Hepatocyte (in vitro differentiated cells): Measurements from ENCODE around the gene OST4. TPM values are rescaled to one million over a fixed set of nuclear protein-coding genes. Genes with fewer than 3 reads are reported as not detected.

Source experiments
- DNase-seq: peaks from one replicate; pipeline ENCODE4 v3.0.0-alpha.2; 2016; ENCODE audit warnings: low spot score
- H2AFZ ChIP-seq: fragments of 200-600 bp; sonication (generic); 2 replicates; pipeline ENCODE4 v1.6.0; 2016; ENCODE audit warnings: antibody characterized with exemption, mild to moderate bottlenecking
- H3K27ac ChIP-seq: fragments of 200-600 bp; sonication (generic); 2 replicates; pipeline ENCODE4 v1.5.1; 2016; ENCODE audit warnings: mild to moderate bottlenecking
- H3K27me3 ChIP-seq: fragments of 200-600 bp; sonication (generic); 2 replicates; pipeline ENCODE4 v1.6.1; 2016
- H3K36me3 ChIP-seq: fragments of 200-600 bp; sonication (generic); replicated peaks from 2 replicates; pipeline ENCODE4 v1.5.1; 2016; ENCODE audit warnings: low read depth; ENCODE audit not compliant: insufficient read depth
- H3K4me1 ChIP-seq: fragments of 200-600 bp; sonication (generic); 2 replicates; pipeline ENCODE4 v1.5.1; 2016; ENCODE audit warnings: mild to moderate bottlenecking, moderate library complexity; ENCODE audit not compliant: insufficient read depth
- H3K4me2 ChIP-seq: fragments of 200-600 bp; sonication (generic); 2 replicates; pipeline ENCODE4 v1.6.0; 2016
- H3K4me3 ChIP-seq: fragments of 200-600 bp; sonication (generic); 2 replicates; pipeline ENCODE4 v1.5.1; 2016; ENCODE audit warnings: mild to moderate bottlenecking
- H3K79me2 ChIP-seq: fragments of 200-600 bp; sonication (generic); 2 replicates; pipeline ENCODE4 v1.6.0; 2017; ENCODE audit warnings: mild to moderate bottlenecking
- H3K9me2 ChIP-seq: fragments of 200-600 bp; sonication (generic); replicated peaks from 2 replicates; pipeline ENCODE4 v1.6.0; 2017; ENCODE audit warnings: mild to moderate bottlenecking; ENCODE audit not compliant: insufficient read depth
- H3K9me3 ChIP-seq: fragments of 200-600 bp; sonication (generic); 2 replicates; pipeline ENCODE4 v1.5.1; 2016; ENCODE audit warnings: low read depth, mild to moderate bottlenecking
- H4K20me1 ChIP-seq: fragments of 200-600 bp; sonication (generic); 2 replicates; pipeline ENCODE4 v1.6.0; 2016; ENCODE audit warnings: mild to moderate bottlenecking; ENCODE audit not compliant: insufficient read depth, poor library complexity, severe bottlenecking
- EZH2 ChIP-seq: fragments of 200-600 bp; sonication (generic); IDR thresholded peaks from 2 replicates; pipeline ENCODE4 v1.6.1; 2016; ENCODE audit warnings: antibody characterized with exemption, mild to moderate bottlenecking, borderline replicate concordance
- EZH2phosphoT487 ChIP-seq: fragments of 200-600 bp; sonication (generic); IDR thresholded peaks from one replicate; pipeline ENCODE4 v1.6.1; 2018; ENCODE audit warnings: antibody characterized with exemption, mild to moderate bottlenecking, low read depth, moderate library complexity; ENCODE audit not compliant: unreplicated experiment, severe bottlenecking
- WGBS: methylation state at CpG from one replicate; pipeline ENCODE4 v1.1.6; 2016; ENCODE audit warnings: low lambda C conversion rate; ENCODE audit errors: missing lambda C conversion rate; 5-methylcytosine and 5-hydroxymethylcytosine counted together
- polyA plus RNA-seq: library from polyadenylated mRNA; unstranded; fragments of >200 nt; fragmentation: Nextera tagmentation; extraction: Ambion mirVana; gene quantifications from 2 replicates; pipeline ENCODE4 v1.2.1, GENCODE V29; 2016
- total RNA-seq: library from RNA; depleted of rRNA; stranded (reverse); fragments of >200 nt; gene quantifications from 2 replicates; pipeline ENCODE4 v1.2.3, GENCODE V29; 2014
- TF ChIP-seq, protein P1 (sequence below): fragments of 200-600 bp; sonication (generic); IDR thresholded peaks from 2 replicates; pipeline ENCODE4 v1.5.1; 2016; ENCODE audit warnings: antibody characterized with exemption, mild to moderate bottlenecking; ENCODE audit not compliant: poor library complexity

OST4 gene
- total and polyA plus RNA-seq, 2 experiments from 2014 or later, result 364 to 839 TPM

- Histone ChIP-seq H2AFZ (peak within 1 kb of the TSS; percentile 51), H3K36me3 (no peaks in the 10 kb centered on the region), H3K9me2 (no peaks in the 10 kb centered on the region), H3K4me2 (peak within 1 kb of the TSS; percentile 83), H3K27ac (peak within 1 kb of the TSS; percentile 91), H3K4me3 (peak within 1 kb of the TSS; percentile 85), H4K20me1 (no peaks in the 10 kb centered on the region), H3K4me1 (peaks cover 12% of the 10 kb centered on the region), H3K9me3 (no peaks in the 10 kb centered on the region), H3K79me2 (no peaks in the 10 kb centered on the region), H3K27me3 (no peaks in the 10 kb centered on the region)
- DNase-seq, result peak; percentile 96
- WGBS, result under 1% methylated on average over 49 of the region's 67 CpGs
- TF ChIP-seq EZH2 (no peak), EZH2phosphoT487 (no peak)
- TF ChIP-seq, protein P1, sequence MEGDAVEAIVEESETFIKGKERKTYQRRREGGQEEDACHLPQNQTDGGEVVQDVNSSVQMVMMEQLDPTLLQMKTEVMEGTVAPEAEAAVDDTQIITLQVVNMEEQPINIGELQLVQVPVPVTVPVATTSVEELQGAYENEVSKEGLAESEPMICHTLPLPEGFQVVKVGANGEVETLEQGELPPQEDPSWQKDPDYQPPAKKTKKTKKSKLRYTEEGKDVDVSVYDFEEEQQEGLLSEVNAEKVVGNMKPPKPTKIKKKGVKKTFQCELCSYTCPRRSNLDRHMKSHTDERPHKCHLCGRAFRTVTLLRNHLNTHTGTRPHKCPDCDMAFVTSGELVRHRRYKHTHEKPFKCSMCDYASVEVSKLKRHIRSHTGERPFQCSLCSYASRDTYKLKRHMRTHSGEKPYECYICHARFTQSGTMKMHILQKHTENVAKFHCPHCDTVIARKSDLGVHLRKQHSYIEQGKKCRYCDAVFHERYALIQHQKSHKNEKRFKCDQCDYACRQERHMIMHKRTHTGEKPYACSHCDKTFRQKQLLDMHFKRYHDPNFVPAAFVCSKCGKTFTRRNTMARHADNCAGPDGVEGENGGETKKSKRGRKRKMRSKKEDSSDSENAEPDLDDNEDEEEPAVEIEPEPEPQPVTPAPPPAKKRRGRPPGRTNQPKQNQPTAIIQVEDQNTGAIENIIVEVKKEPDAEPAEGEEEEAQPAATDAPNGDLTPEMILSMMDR, result no peak
Measured at GRCh38 chr2:27050996-27051901, 20.2 kb downstream of the OST4 start, which contains the start of gene AGBL5. TSS of gene AGBL5 (plus strand) at chr2:27051668. CDS start at chr2:27052959, 1,291 bp downstream.

DNA sequence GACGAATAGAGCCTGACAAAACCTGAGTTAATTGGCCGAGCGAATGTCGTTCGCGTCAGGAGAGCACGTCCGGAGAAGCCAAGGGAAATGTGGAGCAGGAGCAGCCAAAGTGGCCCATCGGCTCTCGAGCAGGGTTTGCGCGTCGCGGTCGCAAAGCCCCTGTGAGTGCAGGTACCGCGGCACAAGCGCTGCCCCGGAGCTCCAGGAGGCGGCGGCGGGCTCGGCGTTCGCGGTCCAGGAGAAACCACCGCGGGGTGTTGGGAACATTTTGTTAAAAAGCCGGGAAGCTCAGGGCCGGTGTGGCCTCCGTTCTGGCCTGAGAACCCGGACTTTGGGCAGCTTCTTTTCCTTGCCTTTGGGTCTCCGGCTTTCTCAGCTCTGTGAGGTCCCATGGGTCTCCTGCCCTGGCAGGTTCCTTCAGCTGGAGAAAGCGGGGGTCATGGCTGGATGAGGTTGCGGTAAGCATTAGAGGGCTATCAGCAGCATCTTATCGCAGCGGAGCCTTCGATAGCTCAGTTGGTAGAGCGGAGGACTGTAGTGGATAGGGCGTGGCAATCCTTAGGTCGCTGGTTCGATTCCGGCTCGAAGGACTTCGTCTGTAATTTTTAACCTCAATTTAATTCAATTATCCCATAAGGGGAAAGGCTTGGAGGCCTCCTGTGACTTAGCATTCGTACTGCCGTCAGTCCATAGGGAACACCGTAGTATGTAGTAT, 21.0 kb downstream of the OST4 start:
- WGBS, result 1% methylated on average over 48 of the region's 48 CpGs
- H2AFZ ChIP-seq, result peak overlapping the region; percentile 51
- H3K9me2 ChIP-seq, result no peaks in the 10 kb centered on the region

DNA sequence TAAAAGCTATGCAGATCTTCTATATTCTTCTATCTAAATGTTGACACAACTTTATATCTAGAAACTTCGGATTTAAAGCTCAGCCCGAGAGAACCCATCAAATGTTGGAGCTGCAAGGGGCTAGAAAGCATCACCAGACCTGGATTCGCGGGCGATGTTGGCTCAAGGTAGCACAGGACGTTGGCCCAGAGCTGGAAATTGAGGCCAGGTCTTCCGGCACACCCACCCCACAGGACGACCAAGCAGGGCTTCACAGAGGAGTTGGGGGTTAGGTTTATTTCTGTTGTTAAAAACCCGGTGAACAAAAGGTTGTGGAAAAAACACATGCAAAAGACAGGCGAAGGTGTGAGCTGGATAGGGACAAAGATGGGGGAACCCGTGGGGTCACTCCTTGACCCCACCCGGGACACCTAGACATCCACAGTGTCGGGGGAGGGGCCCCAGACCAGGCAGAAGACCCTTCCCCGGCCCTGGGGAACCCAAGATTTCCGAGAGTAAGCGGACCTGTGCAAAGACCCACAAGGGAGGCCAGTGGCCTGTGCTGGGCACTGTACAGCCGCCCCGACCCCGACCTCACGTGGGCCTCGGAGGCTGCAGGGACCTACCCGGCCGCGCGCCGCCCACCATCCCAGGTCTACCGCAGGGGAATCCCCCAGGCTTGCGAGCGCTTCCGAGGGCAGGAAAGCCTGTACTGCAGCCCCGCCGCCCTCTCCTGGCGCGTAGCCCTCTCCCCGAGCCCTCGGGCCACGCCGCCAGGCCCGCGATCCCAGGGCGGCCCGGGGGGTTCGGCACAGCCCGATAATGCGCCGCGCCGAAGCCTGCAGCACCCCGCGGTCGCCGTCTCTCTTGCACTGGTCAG, 21.8 kb downstream of the OST4 start:
- DNase-seq, result peak; percentile 72
- WGBS, result 11% methylated on average over 49 of the region's 52 CpGs
- H3K79me2 ChIP-seq, result no peaks in the 10 kb centered on the region

More for the DNA sequence above, 21.0 kb downstream of the OST4 start:
- H3K4me1 ChIP-seq, result peaks cover 12% of the 10 kb centered on the region
- peak overlapping the region; percentile 91 for H3K27ac ChIP-seq
- no peaks in the 10 kb centered on the region for H3K79me2 ChIP-seq
- DNase-seq, result peak; percentile 94
- no peaks in the 10 kb centered on the region for H4K20me1 ChIP-seq
- no peaks in the 10 kb centered on the region for H3K27me3 ChIP-seq
- peak overlapping the region; percentile 85 for H3K4me3 ChIP-seq
- no peaks in the 10 kb centered on the region for H3K36me3 ChIP-seq
- TF ChIP-seq, protein P1, result peak; percentile 30
- TF ChIP-seq EZH2phosphoT487, result no peak
- peak overlapping the region; percentile 83 for H3K4me2 ChIP-seq
- H3K9me3 ChIP-seq, result no peaks in the 10 kb centered on the region

More for the DNA sequence above, 21.8 kb downstream of the OST4 start:
- TF ChIP-seq, protein P1, result no peak
- no peak for TF ChIP-seq EZH2
- no peaks in the 10 kb centered on the region for H3K9me3 ChIP-seq
- peak overlapping the region; percentile 51 for H2AFZ ChIP-seq
- no peaks in the 10 kb centered on the region for H3K9me2 ChIP-seq
- peaks cover 12% of the 10 kb centered on the region for H3K4me1 ChIP-seq
- H3K4me3 ChIP-seq, result peak overlapping the region; percentile 85
- peak overlapping the region; percentile 91 for H3K27ac ChIP-seq
- peak overlapping the region; percentile 83 for H3K4me2 ChIP-seq
- no peaks in the 10 kb centered on the region for H4K20me1 ChIP-seq
- no peaks in the 10 kb centered on the region for H3K27me3 ChIP-seq
- H3K36me3 ChIP-seq, result no peaks in the 10 kb centered on the region
